IMR-90 (cell line): ENCODE results near the gene TRIO. TPM values are rescaled to one million over a fixed set of nuclear protein-coding genes. Genes with fewer than 3 reads are reported as not detected.

ENCODE experiments used
- ATAC-seq: fragments of 200-7000 bp; cut with Tn5 transposase; 2 replicates; pipeline ENCODE4 v1.9.1; 2020; ENCODE audit warnings: low read depth, mild to moderate bottlenecking, moderate library complexity
- BruUV-seq: library from RNA; stranded (reverse); fragments of 400-500 nt; replicated peaks from 2 replicates; lab custom pipeline; 2021; lab: Mats Ljungman, UMichigan
- CTCF ChIA-PET: fragments of 300-600 bp; formaldehyde crosslinking; extraction: SDS; loops from one replicate; lab custom pipeline; 2021; ENCODE audit warnings: antibody characterized with exemption; lab: Yijun Ruan, JAX
- POLR2A ChIA-PET: fragments of 300-600 bp; sonication (Branson Sonifier 250); formaldehyde crosslinking; loops from one replicate; lab custom pipeline; 2022; ENCODE audit warnings: antibody characterized with exemption; ENCODE audit not compliant: unreplicated experiment; lab: Charles Lee
- DNase-seq: peaks from one replicate; pipeline ENCODE4 v3.0.0; 2013
- H2AFZ ChIP-seq: replicated peaks from 2 replicates; pipeline ENCODE3; 2013; ENCODE audit warnings: low read length, mild to moderate bottlenecking; ENCODE audit not compliant: poor library complexity
- H2AK5ac ChIP-seq: 2 replicates; pipeline ENCODE4 v1.6.1; 2013; ENCODE audit warnings: low read depth, low read length, inconsistent platforms
- H2AK9ac ChIP-seq: replicated peaks from 2 replicates; pipeline ENCODE3; 2013; ENCODE audit warnings: mild to moderate bottlenecking, low read depth, low read length, moderate library complexity; ENCODE audit not compliant: poor library complexity
- H2BK120ac ChIP-seq: 2 replicates; pipeline ENCODE4 v1.6.1; 2013; ENCODE audit warnings: low read depth, low read length, inconsistent platforms
- H2BK15ac ChIP-seq: 3 replicates; pipeline ENCODE4 v1.6.1; 2013; ENCODE audit warnings: low read depth, low read length, inconsistent platforms
- H2BK20ac ChIP-seq: 2 replicates; pipeline ENCODE4 v1.6.1; 2013; ENCODE audit warnings: low read depth, mild to moderate bottlenecking, inconsistent platforms, low read length, moderate library complexity
- H2BK5ac ChIP-seq: 2 replicates; pipeline ENCODE4 v1.6.1; 2013; ENCODE audit warnings: mild to moderate bottlenecking, low read depth, low read length, inconsistent platforms; ENCODE audit not compliant: poor library complexity, severe bottlenecking
- H3K14ac ChIP-seq: replicated peaks from 2 replicates; pipeline ENCODE4 v1.6.1; 2013; ENCODE audit warnings: low read depth, low read length, inconsistent platforms
- H3K18ac ChIP-seq: 2 replicates; pipeline ENCODE4 v1.6.1; 2013; ENCODE audit warnings: low read depth, low read length, control low read depth
- H3K23ac ChIP-seq: 2 replicates; pipeline ENCODE4 v1.6.1; 2013; ENCODE audit warnings: low read depth, low read length, inconsistent platforms
- H3K27ac ChIP-seq: 2 replicates; pipeline ENCODE4 v1.5.1; 2013; ENCODE audit warnings: mild to moderate bottlenecking, control low read depth, low read length; ENCODE audit not compliant: insufficient read depth
- H3K27me3 ChIP-seq: 2 replicates; pipeline ENCODE4 v1.6.1; 2013; ENCODE audit warnings: low read length; ENCODE audit not compliant: control insufficient read depth, insufficient read depth
- H3K36me3 ChIP-seq: 2 replicates; pipeline ENCODE4 v1.6.1; 2013; ENCODE audit warnings: low read length, mixed read lengths; ENCODE audit not compliant: control insufficient read depth, insufficient read depth
- H3K4ac ChIP-seq: 2 replicates; pipeline ENCODE4 v1.6.1; 2013; ENCODE audit warnings: low read depth, low read length, inconsistent platforms
- H3K4me1 ChIP-seq: 2 replicates; pipeline ENCODE4 v1.6.1; 2013; ENCODE audit warnings: low read length, mixed read lengths; ENCODE audit not compliant: control insufficient read depth, insufficient read depth
- H3K4me2 ChIP-seq: 2 replicates; pipeline ENCODE4 v1.6.1; 2013; ENCODE audit warnings: low read depth, mild to moderate bottlenecking, control low read depth, low read length, moderate library complexity
- H3K4me3 ChIP-seq: 2 replicates; pipeline ENCODE4 v1.5.1; 2013; ENCODE audit warnings: low read depth, mild to moderate bottlenecking, control low read depth, low read length, moderate library complexity; ENCODE audit not compliant: insufficient read depth
- H3K56ac ChIP-seq: 2 replicates; pipeline ENCODE4 v1.6.1; 2013; ENCODE audit warnings: low read length, inconsistent platforms; ENCODE audit not compliant: insufficient read depth; ENCODE audit errors: extremely low read depth
- H3K79me1 ChIP-seq, 2 experiments: 2 replicates each; pipeline ENCODE4 v1.6.1; 2013; ENCODE audit warnings: low read length in 2 of 2, inconsistent platforms in 1 of 2, low read depth in 1 of 2
- H3K9ac ChIP-seq: 2 replicates; pipeline ENCODE4 v1.6.1; 2013; ENCODE audit warnings: low read depth, low read length, control low read depth
- H3K9me1 ChIP-seq: 2 replicates; pipeline ENCODE4 v1.6.1; 2013; ENCODE audit warnings: low read length, inconsistent platforms; ENCODE audit not compliant: insufficient read depth
- H3K9me3 ChIP-seq: 2 replicates; pipeline ENCODE4 v1.6.1; 2013; ENCODE audit warnings: low read length; ENCODE audit not compliant: control insufficient read depth, insufficient read depth
- H4K20me1 ChIP-seq: 2 replicates; pipeline ENCODE4 v1.6.1; 2013; ENCODE audit warnings: low read length, inconsistent platforms; ENCODE audit not compliant: insufficient read depth
- H4K5ac ChIP-seq: 2 replicates; pipeline ENCODE4 v1.6.1; 2013; ENCODE audit warnings: mild to moderate bottlenecking, low read depth, low read length, control low read depth
- H4K8ac ChIP-seq, 2 experiments: 2 replicates each; pipeline ENCODE4 v1.6.1; 2013; ENCODE audit warnings: low read depth in 2 of 2, low read length in 2 of 2, control low read depth in 1 of 2, inconsistent platforms in 1 of 2
- H4K91ac ChIP-seq: 2 replicates; pipeline ENCODE4 v1.6.1; 2013; ENCODE audit warnings: low read depth, low read length, inconsistent platforms; ENCODE audit not compliant: insufficient read depth
- CHD1 ChIP-seq: IDR thresholded peaks from 2 replicates; pipeline ENCODE4 v1.6.1; 2012; ENCODE audit warnings: low read depth, low read length, improper control_type of control experiment
- POLR2A ChIP-seq: IDR thresholded peaks from 2 replicates; pipeline ENCODE4 v1.6.1; 2012; ENCODE audit warnings: mild to moderate bottlenecking, low read depth, low read length
- RCOR1 ChIP-seq: IDR thresholded peaks from 2 replicates; pipeline ENCODE4 v1.6.1; 2012; ENCODE audit warnings: mild to moderate bottlenecking, low read length, improper control_type of control experiment; ENCODE audit not compliant: insufficient replicate concordance
- WGBS, 2 experiments: methylation state at CpG; one replicate each; pipeline versions ENCODE4 v1.1.5 to v1.1.7; 2013; ENCODE audit warnings: missing lambda C conversion rate in 2 of 2; ENCODE audit not compliant: insufficient read length in 1 of 2; ENCODE audit errors: extremely low coverage in 2 of 2; 5-methylcytosine and 5-hydroxymethylcytosine counted together
- dilution Hi-C: fragments of 300-500 bp; cut with HindIII; formaldehyde crosslinking; loops from one replicate; pipeline ENCODE4 v1.14.3; 2018; ENCODE audit warnings: low sequenced_read_pairs; ENCODE audit not compliant: unreplicated experiment
- in situ Hi-C: fragments of 300-500 bp; cut with MboI; formaldehyde crosslinking; loops from 3 replicates; pipeline ENCODE4 v1.14.3; 2019; ENCODE audit warnings: low sequenced_read_pairs, inconsistent platforms, mixed read lengths
- intact Hi-C: fragments of 100-400 bp; cut with micrococcal nuclease; formaldehyde crosslinking; loops from 2 replicates; pipeline ENCODE4 v1.10.0; 2022
- polyA plus RNA-seq, 3 experiments: library from polyadenylated mRNA; depleted of rRNA; stranded (reverse); fragments of >200 nt; gene quantifications; 2 replicates each; pipeline ENCODE4 v1.2.3, GENCODE V29; 2012; ENCODE audit warnings: low replicate concordance in 1 of 3
- total RNA-seq: library from RNA; depleted of rRNA; stranded (reverse); fragments of >200 nt; gene quantifications from 2 replicates; pipeline ENCODE4 v1.2.3, GENCODE V29; 2012

Gene TRIO
- total and polyA plus RNA-seq, 2 of the 4 experiments (the other 2 are of a cell fraction): 206 to 522 TPM

GRCh38 chr5:14332038-14332631 lies 189.0 kb downstream of the TRIO start:
- Histone ChIP-seq H3K23ac (no peak overlapping the region), H2AK9ac (no peak overlapping the region), H3K9me1 (peaks cover 28% of the 10 kb centered on the region), H3K14ac (no peak overlapping the region), H4K91ac (no peak overlapping the region), H3K4ac (no peak overlapping the region), H4K8ac (no peak overlapping the region), H3K4me3 (no peak overlapping the region), H3K36me3 (peaks cover 65% of the 10 kb centered on the region), H3K4me2 (no peak overlapping the region), H3K9me3 (no peaks in the 10 kb centered on the region), H3K79me1 (peaks cover 69 to 87% of the 10 kb centered on the region in 2 experiments), H2BK120ac (no peak overlapping the region), H4K20me1 (peaks cover 93% of the 10 kb centered on the region), H2BK20ac (no peak overlapping the region), H2AFZ (no peak overlapping the region), H2AK5ac (no peak overlapping the region), H3K27ac (no peak overlapping the region), H4K5ac (no peak overlapping the region), H3K56ac (no peak overlapping the region), H3K4me1 (peaks cover 21% of the 10 kb centered on the region), H3K9ac (no peak overlapping the region), H2BK5ac (no peak overlapping the region), H3K18ac (no peak overlapping the region), H2BK15ac (no peak overlapping the region), H3K27me3 (no peaks in the 10 kb centered on the region)
- no CpG with 5 or more reads among the region's 6 CpGs for WGBS, 2 experiments
- BruUV-seq: no TSS peak
- CTCF ChIA-PET: no interaction called here
- in situ Hi-C loops: no loop called here
- POLR2A ChIA-PET: no interaction called here
- DNase-seq (no peak), ATAC-seq (no peak)
- no peak for TF ChIP-seq CHD1
- no peak for TF ChIP-seq RCOR1
- no peak for TF ChIP-seq POLR2A
- intact Hi-C loops: no loop called here
- dilution Hi-C loops: no loop called here
